ENCODE measurements around the gene CCL5.

Gene CCL5

GRCh38 chr17:35915153-35915964 lies 35.2 kb upstream of the CCL5 start:
- TF ChIP-seq, protein P1, sequence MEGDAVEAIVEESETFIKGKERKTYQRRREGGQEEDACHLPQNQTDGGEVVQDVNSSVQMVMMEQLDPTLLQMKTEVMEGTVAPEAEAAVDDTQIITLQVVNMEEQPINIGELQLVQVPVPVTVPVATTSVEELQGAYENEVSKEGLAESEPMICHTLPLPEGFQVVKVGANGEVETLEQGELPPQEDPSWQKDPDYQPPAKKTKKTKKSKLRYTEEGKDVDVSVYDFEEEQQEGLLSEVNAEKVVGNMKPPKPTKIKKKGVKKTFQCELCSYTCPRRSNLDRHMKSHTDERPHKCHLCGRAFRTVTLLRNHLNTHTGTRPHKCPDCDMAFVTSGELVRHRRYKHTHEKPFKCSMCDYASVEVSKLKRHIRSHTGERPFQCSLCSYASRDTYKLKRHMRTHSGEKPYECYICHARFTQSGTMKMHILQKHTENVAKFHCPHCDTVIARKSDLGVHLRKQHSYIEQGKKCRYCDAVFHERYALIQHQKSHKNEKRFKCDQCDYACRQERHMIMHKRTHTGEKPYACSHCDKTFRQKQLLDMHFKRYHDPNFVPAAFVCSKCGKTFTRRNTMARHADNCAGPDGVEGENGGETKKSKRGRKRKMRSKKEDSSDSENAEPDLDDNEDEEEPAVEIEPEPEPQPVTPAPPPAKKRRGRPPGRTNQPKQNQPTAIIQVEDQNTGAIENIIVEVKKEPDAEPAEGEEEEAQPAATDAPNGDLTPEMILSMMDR (IDR thresholded peaks at IDR 0.05; ENCODE audit: borderline replicate concordance, control extremely low read depth, extremely low read depth, insufficient read depth, missing control alignments), result no peak
- no peak for DNase-seq (ENCODE audit: low spot score)
- in situ Hi-C loops (cut with MboI; ENCODE audit: low sequenced_read_pairs, unreplicated experiment), result no loop called here

- in situ Hi-C loops (cut with MboI; ENCODE audit: low sequenced_read_pairs, unreplicated experiment), result no loop called here
- no peak for DNase-seq (ENCODE audit: low spot score)
- TF ChIP-seq, protein P1 (IDR thresholded peaks at IDR 0.05; ENCODE audit: borderline replicate concordance, control extremely low read depth, extremely low read depth, insufficient read depth, missing control alignments), result no peak
These were observed 34.2 kb upstream of the CCL5 start for GRCh38 chr17:35914354-35914753.

GRCh38 chr17:35913609-35914008 lies 33.4 kb upstream of the CCL5 start:
- DNase-seq (ENCODE audit: low spot score), result no peak
- TF ChIP-seq, protein P1 (IDR thresholded peaks at IDR 0.05; ENCODE audit: borderline replicate concordance, control extremely low read depth, extremely low read depth, insufficient read depth, missing control alignments), result no peak
- in situ Hi-C loops (cut with MboI; ENCODE audit: low sequenced_read_pairs, unreplicated experiment), result no loop called here

DNA sequence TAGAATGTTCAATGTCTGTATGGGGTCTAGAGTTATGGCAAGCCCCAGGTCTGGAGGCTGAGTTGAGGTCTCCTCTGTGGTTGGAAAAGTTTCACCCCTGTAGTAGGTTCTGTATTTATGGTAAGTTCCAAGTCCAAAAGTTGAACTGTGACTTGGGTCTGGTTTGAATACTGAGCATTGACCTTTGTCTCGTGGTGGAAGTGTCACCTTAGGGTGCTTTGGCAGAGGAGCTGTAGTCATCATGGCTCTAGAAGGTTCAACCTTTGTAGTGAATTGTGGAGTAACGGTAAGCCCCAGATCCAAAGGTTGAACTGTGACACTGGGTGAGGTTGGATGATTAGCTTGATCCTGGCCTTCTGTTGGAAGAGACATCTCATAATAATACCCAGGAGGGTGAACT lies 32.8 kb upstream of the CCL5 start:
- in situ Hi-C loops (cut with MboI; ENCODE audit: low sequenced_read_pairs, unreplicated experiment), result no loop called here
- TF ChIP-seq, protein P1 (IDR thresholded peaks at IDR 0.05; ENCODE audit: borderline replicate concordance, control extremely low read depth, extremely low read depth, insufficient read depth, missing control alignments), result no peak
- DNase-seq (ENCODE audit: low spot score), result no peak

DNA sequence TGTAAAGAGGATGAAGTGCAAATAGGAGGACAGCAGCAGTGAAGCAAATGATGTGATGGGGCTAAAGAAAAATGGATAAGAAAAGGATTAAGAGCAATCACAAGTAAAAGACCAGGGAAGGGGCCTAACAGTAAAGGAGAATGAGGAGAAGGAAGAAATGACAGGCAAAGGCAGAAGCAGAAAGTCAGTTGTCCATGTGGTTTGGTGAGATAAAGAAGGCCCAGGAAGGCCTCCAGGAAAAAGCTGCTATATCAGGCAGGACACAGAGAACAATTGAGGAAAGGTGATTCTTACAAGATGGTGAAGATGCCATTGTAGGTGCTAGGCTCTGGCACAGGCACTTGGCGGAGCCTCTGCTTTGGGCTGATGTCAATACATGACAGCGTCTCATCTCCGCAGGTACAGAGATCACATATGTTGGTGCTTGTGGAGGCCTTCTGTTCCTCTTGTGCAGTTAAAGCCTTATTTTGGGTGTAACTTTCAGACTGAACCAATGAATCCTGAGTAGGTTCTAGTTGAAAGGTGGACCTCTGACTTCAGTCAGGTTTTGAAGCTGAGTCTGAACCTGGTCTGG lies 32.3 kb upstream of the CCL5 start:
- TF ChIP-seq, protein P1 (IDR thresholded peaks at IDR 0.05; ENCODE audit: borderline replicate concordance, control extremely low read depth, extremely low read depth, insufficient read depth, missing control alignments), result no peak
- DNase-seq (ENCODE audit: low spot score), result no peak
- in situ Hi-C loops (cut with MboI; ENCODE audit: low sequenced_read_pairs, unreplicated experiment), result no loop called here

DNA sequence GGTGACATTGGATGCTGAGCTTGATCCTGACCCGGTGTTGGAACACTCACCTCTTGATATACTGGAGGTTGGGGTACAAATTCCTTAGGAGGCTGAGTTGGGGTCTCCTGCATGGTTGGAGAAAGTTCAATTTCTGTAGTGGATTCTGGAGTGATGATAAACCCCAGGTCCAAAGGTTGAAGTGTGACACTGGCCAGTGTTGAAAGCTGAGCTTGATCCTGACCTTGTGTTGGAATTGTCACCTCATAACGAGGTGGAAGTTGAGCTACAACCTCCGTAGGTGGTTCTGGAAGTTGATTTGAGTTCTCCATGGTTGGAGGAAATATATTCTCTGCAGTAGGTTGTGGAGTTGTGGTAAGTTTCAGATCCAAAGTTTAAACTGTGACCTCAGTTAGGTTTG lies 29.2 kb upstream of the CCL5 start:
- DNase-seq (ENCODE audit: low spot score), result no peak
- TF ChIP-seq, protein P1 (IDR thresholded peaks at IDR 0.05; ENCODE audit: borderline replicate concordance, control extremely low read depth, extremely low read depth, insufficient read depth, missing control alignments), result no peak
- in situ Hi-C loops (cut with MboI; ENCODE audit: low sequenced_read_pairs, unreplicated experiment), result no loop called here
